ENCODE data around the gene STON2. TPM values are rescaled to one million over a fixed set of nuclear protein-coding genes. Genes with fewer than 3 reads are reported as not detected.

The STON2 gene
- total and polyA plus RNA-seq, 2 of the 8 experiments (the other 6 are each of a cell fraction or from before 2014, with no cell fraction given), result 8.9 to 50.0 TPM

GRCh38 chr14:81340201-81340600, 59.9 kb downstream of the STON2 start:
- H3K4me3 ChIP-seq (ENCODE audit: extremely low read depth in 1 of 4, insufficient read depth in 2 of 4, low read depth in 3 of 4, low read length in 4 of 4), result no peak overlapping the region
- POLR2A ChIA-PET (ENCODE audit: partially characterized antibody), result no interaction called here
- no peaks in the 10 kb centered on the region for H3K36me3 ChIP-seq (ENCODE audit: control insufficient read depth in 2 of 4, insufficient read depth in 4 of 4, low read length in 3 of 4)
- H2BK15ac ChIP-seq (ENCODE audit: low read length), result no peak overlapping the region
- H2AK5ac ChIP-seq (ENCODE audit: low read depth, low read length), result no peak overlapping the region
- H3K79me2 ChIP-seq (ENCODE audit: control insufficient read depth in 1 of 2, insufficient read depth in 2 of 2, low read length in 2 of 2), result peaks cover 0 to 2% of the 10 kb centered on the region in 2 experiments; a peak in 2 of 4 replicates
- 91% methylated on average over 5 of the region's 5 CpGs; no CpG with 5 or more reads in 1 of the 2 experiments for WGBS, 2 experiments (ENCODE audit: extremely low coverage in 1 of 2, insufficient coverage in 1 of 2, insufficient read length in 1 of 2, insufficient replicate concordance in 2 of 2, low coverage in 1 of 2, low lambda C conversion rate in 2 of 2, missing lambda C conversion rate in 1 of 2)
- no peak overlapping the region for H2BK12ac ChIP-seq (ENCODE audit: low read depth, low read length)
- FAIRE-seq (no peak), DNase-seq (ENCODE audit: low read depth in 1 of 2, low spot score in 2 of 2) (no peak)
- H4K8ac ChIP-seq (ENCODE audit: extremely low read depth, insufficient read depth, low read length), result no peak overlapping the region
- H3K18ac ChIP-seq (ENCODE audit: extremely low read depth, low read length), result no peak overlapping the region
- no peak overlapping the region for H3K23ac ChIP-seq (ENCODE audit: insufficient read length)
- H3K4ac ChIP-seq (replicated peaks; ENCODE audit: insufficient read length, low read depth, low read length), result no peak overlapping the region
- peaks cover 2% of the 10 kb centered on the region; the same call in 1 of the 2 replicates for H3K79me1 ChIP-seq (ENCODE audit: low read depth, low read length)
- H3K27ac ChIP-seq (ENCODE audit: low read depth, low read length), result no peak overlapping the region
- H3K4me2 ChIP-seq (ENCODE audit: insufficient read depth in 1 of 2, low read depth in 2 of 2, low read length in 2 of 2), result no peak overlapping the region
- H2BK20ac ChIP-seq (ENCODE audit: low read length), result no peak overlapping the region
- CTCF ChIA-PET (ENCODE audit: partially characterized antibody), result interaction anchor here (1.1 to 2.1 kb wide), 4 partner anchors 30 to 125 kb away, joined by 4 to 7 read pairs (median 5); no protein-coding TSS in a partner anchor
- H3K9me3 ChIP-seq (ENCODE audit: insufficient read depth in 2 of 2, low read depth in 1 of 2, low read length in 1 of 2), result no peaks in the 10 kb centered on the region
- H4K20me1 ChIP-seq (replicated peaks in 1 of 2; ENCODE audit: control insufficient read depth in 1 of 2, insufficient read depth in 2 of 2, low read length in 2 of 2), result no peaks in the 10 kb centered on the region
- no peak overlapping the region for H3K9ac ChIP-seq (replicated peaks in 1 of 4; ENCODE audit: extremely low read depth in 1 of 4, low read depth in 3 of 4, low read length in 3 of 4)
- H2AFZ ChIP-seq (ENCODE audit: low read length), result no peak overlapping the region
- no peak overlapping the region for H4K91ac ChIP-seq (replicated peaks; ENCODE audit: insufficient read length, low read length)
- no peaks in the 10 kb centered on the region; a peak in 1 of 7 replicates for H3K4me1 ChIP-seq (replicated peaks in 1 of 4; ENCODE audit: control insufficient read depth in 3 of 4, insufficient read depth in 4 of 4, low read length in 3 of 4)
- no peaks in the 10 kb centered on the region for H3K27me3 ChIP-seq (replicated peaks in 1 of 4; ENCODE audit: control insufficient read depth in 3 of 4, extremely low read depth in 1 of 4, insufficient read depth in 3 of 4, low read length in 3 of 4)
- H2BK5ac ChIP-seq (ENCODE audit: low read depth, low read length), result no peak overlapping the region
- H4K5ac ChIP-seq (ENCODE audit: insufficient read length, low read depth, low read length), result no peak overlapping the region
- no peak overlapping the region for H3K14ac ChIP-seq (ENCODE audit: insufficient read length)
- no peak overlapping the region for H2BK120ac ChIP-seq (replicated peaks; ENCODE audit: low read depth, low read length)
- no peak overlapping the region for H3K56ac ChIP-seq (replicated peaks; ENCODE audit: insufficient read length, low read depth, low read length)
- no peaks in the 10 kb centered on the region for H3K23me2 ChIP-seq (ENCODE audit: low read depth, low read length)
- TF ChIP-seq ATF2 (IDR thresholded peaks at IDR 0.05; ENCODE audit: low read length), result no peak
- no peak for TF ChIP-seq KDM5A (IDR thresholded peaks at IDR 0.05; ENCODE audit: low read length)
- TF ChIP-seq RNF2 (IDR thresholded peaks at IDR 0.05; ENCODE audit: borderline replicate concordance, low read depth, low read length, missing control alignments, poor library complexity, severe bottlenecking), result no peak
- no peak for TF ChIP-seq RAD21 (IDR thresholded peaks at IDR 0.05 in 1 of 2, conservative IDR thresholded peaks at IDR 0.05 in 1 of 2; ENCODE audit: low read depth in 2 of 2, low read length in 2 of 2)
- no peak for TF ChIP-seq SP1 (IDR thresholded peaks at IDR 0.05; ENCODE audit: low read depth, low read length)
- no peak for TF ChIP-seq ASH2L (IDR thresholded peaks at IDR 0.05; ENCODE audit: low read length)
- no peak for TF ChIP-seq HDAC2 (IDR thresholded peaks at IDR 0.05; ENCODE audit: borderline replicate concordance in 1 of 2, low read depth in 2 of 2, low read length in 2 of 2)

Measured in H1 (cell line).